NCI-H2227 treated with DMSO at 0.1 percent for 48 hours (cell line): Measurements from ENCODE around the gene MRGPRE.
"Not testable (repeated sequence)": the region's sequence is repeated elsewhere in the genome, so short reads cannot be mapped to it uniquely, and the experiment has no call there.

Source experiments
- DNase-seq: peaks from one replicate; lab custom pipeline; 2025; lab: John Stamatoyannopoulos, UW

Gene MRGPRE

GRCh38 chr11:3231851-3232744 lies at the start of gene MRGPRE:
MRGPRE (minus strand) TSS chr11:3232417; CDS start chr11:3228799, 3,618 bp downstream.
- no peak for DNase-seq

- not testable (repeated sequence) for DNase-seq
These were observed 48.9 kb upstream of the MRGPRE start for GRCh38 chr11:3281146-3281545.

GRCh38 chr11:3280662-3281061 lies 48.4 kb upstream of the MRGPRE start:
- not testable (repeated sequence) for DNase-seq

GRCh38 chr11:3278922-3279321 lies 46.7 kb upstream of the MRGPRE start:
- DNase-seq = not testable (repeated sequence)

GRCh38 chr11:3273629-3274028 lies 41.4 kb upstream of the MRGPRE start:
- DNase-seq = not testable (repeated sequence)

- not testable (repeated sequence) for DNase-seq
These were observed 30.3 kb upstream of the MRGPRE start for GRCh38 chr11:3262548-3262947.

GRCh38 chr11:3261831-3262230 lies 29.6 kb upstream of the MRGPRE start:
- DNase-seq = not testable (repeated sequence)

- not testable (repeated sequence) for DNase-seq
These were observed 25.3 kb upstream of the MRGPRE start for GRCh38 chr11:3257509-3257908.

- DNase-seq = not testable (repeated sequence)
These were observed 23.0 kb upstream of the MRGPRE start for GRCh38 chr11:3255241-3255640.

- DNase-seq = not testable (repeated sequence)
These were observed 22.6 kb upstream of the MRGPRE start for GRCh38 chr11:3254773-3255172.

- no peak for DNase-seq
These were observed 12.9 kb upstream of the MRGPRE start for GRCh38 chr11:3245071-3245470.

GRCh38 chr11:3243880-3244279 lies 11.7 kb upstream of the MRGPRE start:
- no peak for DNase-seq

GRCh38 chr11:3237119-3237518 lies 4.9 kb upstream of the MRGPRE start:
- DNase-seq = no peak

GRCh38 chr11:3234846-3235245 lies 2.6 kb upstream of the MRGPRE start:
- no peak for DNase-seq

- DNase-seq = no peak
These were observed 739 bp upstream of the MRGPRE start for GRCh38 chr11:3232956-3233355.

GRCh38 chr11:3231550-3231850 lies 717 bp downstream of the MRGPRE start:
- no peak for DNase-seq

- DNase-seq = no peak
These were observed 1.3 kb downstream of the MRGPRE start for GRCh38 chr11:3230636-3231549.

GRCh38 chr11:3229673-3230630 lies 2.3 kb downstream of the MRGPRE start:
- DNase-seq = no peak

- DNase-seq = no peak
These were observed 3.8 kb downstream of the MRGPRE start for GRCh38 chr11:3228445-3228829.

- DNase-seq = no peak
These were observed 4.4 kb downstream of the MRGPRE start for GRCh38 chr11:3227568-3228444.
